ENCODE measurements around the gene PSMB7. TPM values are rescaled to one million over a fixed set of nuclear protein-coding genes. Genes with fewer than 3 reads are reported as not detected.

The PSMB7 gene
- total and polyA plus RNA-seq, 2 of the 4 experiments (the other 2 are of a cell fraction), result 340 to 430 TPM

GRCh38 chr9:124363326-124364096 lies 51.7 kb downstream of the PSMB7 start:
- no peak overlapping the region for H3K4me2 ChIP-seq (ENCODE audit: low read depth, low read length)
- H3K14ac ChIP-seq (replicated peaks; ENCODE audit: low read depth, low read length), result no peak overlapping the region
- H2BK120ac ChIP-seq (ENCODE audit: low read depth, low read length), result no peak overlapping the region
- H2BK5ac ChIP-seq (ENCODE audit: low read depth, low read length, poor library complexity, severe bottlenecking), result no peak overlapping the region
- peak overlapping the region; percentile 12 for H2AK9ac ChIP-seq (replicated peaks; ENCODE audit: low read depth, low read length, poor library complexity)
- TF ChIP-seq FOS (IDR thresholded peaks at IDR 0.05; ENCODE audit: low read depth, low read length) (no peak), USF2 (IDR thresholded peaks at IDR 0.05; ENCODE audit: low read depth, low read length) (no peak), NFE2L2 (IDR thresholded peaks at IDR 0.05; ENCODE audit: low read depth, low read length) (no peak), ELK1 (IDR thresholded peaks at IDR 0.05; ENCODE audit: borderline replicate concordance, low read depth, low read length) (no peak), MAFK (IDR thresholded peaks at IDR 0.05; ENCODE audit: low read depth, low read length) (no peak), MAZ (IDR thresholded peaks at IDR 0.05; ENCODE audit: borderline replicate concordance, low read depth, low read length) (no peak), CTCF (conservative IDR thresholded peaks at IDR 0.05; ENCODE audit: low read depth, low read length) (no peak)
- no peak overlapping the region for H4K5ac ChIP-seq (ENCODE audit: low read depth, low read length)
- intact Hi-C loops (cut with micrococcal nuclease), result no loop called here
- H3K4me3 ChIP-seq (ENCODE audit: insufficient read depth, low read depth, low read length), result no peak overlapping the region
- ChIA-PET POLR2A (ENCODE audit: unreplicated experiment) (no interaction called here), CTCF (no interaction called here)
- no peak overlapping the region for H4K91ac ChIP-seq (ENCODE audit: insufficient read depth, low read depth, low read length)
- H3K27ac ChIP-seq (ENCODE audit: insufficient read depth, low read length), result no peak overlapping the region
- H3K9ac ChIP-seq (ENCODE audit: low read depth, low read length), result no peak overlapping the region
- no peak overlapping the region for H2BK20ac ChIP-seq (ENCODE audit: low read depth, low read length)
- peaks cover 83% of the 10 kb centered on the region for H4K20me1 ChIP-seq (ENCODE audit: insufficient read depth, low read length)
- no peak overlapping the region for H3K56ac ChIP-seq (ENCODE audit: extremely low read depth, insufficient read depth, low read length)
- no peak overlapping the region for H4K8ac ChIP-seq (ENCODE audit: low read depth in 2 of 2, low read length in 2 of 2)
- no peak overlapping the region for H2AFZ ChIP-seq (replicated peaks; ENCODE audit: low read length, poor library complexity)
- no peaks in the 10 kb centered on the region for H3K27me3 ChIP-seq (ENCODE audit: control insufficient read depth, insufficient read depth, low read length)
- H2AK5ac ChIP-seq (ENCODE audit: low read depth, low read length), result no peak overlapping the region
- no peak overlapping the region for H2BK15ac ChIP-seq (ENCODE audit: low read depth, low read length)
- peaks cover 25 to 92% of the 10 kb centered on the region in 2 experiments for H3K79me1 ChIP-seq (ENCODE audit: low read depth in 1 of 2, low read length in 2 of 2)
- in situ Hi-C loops (cut with MboI; ENCODE audit: low sequenced_read_pairs), result no loop called here
- WGBS, 2 experiments (ENCODE audit: extremely low coverage in 2 of 2, insufficient read length in 1 of 2), result 92% methylated on average over 8 of the region's 21 CpGs; no CpG with 5 or more reads in 1 of the 2 experiments
- ATAC-seq (ENCODE audit: low read depth) (no peak), DNase-seq (no peak)
- H3K9me3 ChIP-seq (ENCODE audit: control insufficient read depth, insufficient read depth, low read length), result no peaks in the 10 kb centered on the region
- peaks cover 13% of the 10 kb centered on the region for H3K36me3 ChIP-seq (ENCODE audit: control insufficient read depth, insufficient read depth, low read length)
- peaks cover 18% of the 10 kb centered on the region for H3K4me1 ChIP-seq (ENCODE audit: control insufficient read depth, insufficient read depth, low read length)
- dilution Hi-C loops (cut with HindIII; ENCODE audit: low sequenced_read_pairs, unreplicated experiment), result no loop called here
- H3K9me1 ChIP-seq (ENCODE audit: insufficient read depth, low read length), result peaks cover 47% of the 10 kb centered on the region
- no TSS peak for BruUV-seq (replicated peaks)
- no peak overlapping the region for H3K23ac ChIP-seq (ENCODE audit: low read depth, low read length)
- H3K18ac ChIP-seq (ENCODE audit: low read depth, low read length), result no peak overlapping the region
- H3K4ac ChIP-seq (ENCODE audit: low read depth, low read length), result no peak overlapping the region
